H1 (cell line): ENCODE data around the gene LYSET. TPM values are rescaled to one million over a fixed set of nuclear protein-coding genes. Genes with fewer than 3 reads are reported as not detected.

Experiments
- CTCF ChIA-PET: fragments of 300-600 bp; sonication (Branson Sonifier 250); formaldehyde crosslinking; loops from one replicate; lab custom pipeline; 2021; ENCODE audit not compliant: partially characterized antibody; lab: Charles Lee
- POLR2A ChIA-PET: fragments of 300-600 bp; sonication (Branson Sonifier 250); formaldehyde crosslinking; loops from one replicate; lab custom pipeline; 2021; ENCODE audit warnings: inconsistent platforms; ENCODE audit not compliant: partially characterized antibody; lab: Charles Lee
- DNase-seq, 2 experiments: peaks; one replicate each; pipeline versions ENCODE4 v3.0.0 to v3.0.0-alpha.2; 2010 to 2022; ENCODE audit warnings: low spot score in 2 of 2, low read depth in 1 of 2, mixed read lengths in 1 of 2
- FAIRE-seq: peaks from 2 replicates; lab custom pipeline; 2011; peaks lifted over from hg19 to GRCh38; lab: Jason Lieb, UNC
- H2AFZ ChIP-seq: 2 replicates; pipeline ENCODE4 v1.8.1; 2012; ENCODE audit warnings: low read length, inconsistent platforms
- H2AK5ac ChIP-seq: 2 replicates; pipeline ENCODE4 v1.6.1; 2013; ENCODE audit warnings: low read depth, low read length
- H2BK120ac ChIP-seq: replicated peaks from 2 replicates; pipeline ENCODE3; 2013; ENCODE audit warnings: low read depth, low read length, inconsistent platforms
- H2BK12ac ChIP-seq: 2 replicates; pipeline ENCODE4 v1.6.1; 2013; ENCODE audit warnings: low read depth, low read length
- H2BK15ac ChIP-seq: 2 replicates; pipeline ENCODE4 v1.6.1; 2013; ENCODE audit warnings: low read length
- H2BK20ac ChIP-seq: 2 replicates; pipeline ENCODE4 v1.6.1; 2013; ENCODE audit warnings: low read length
- H2BK5ac ChIP-seq: 2 replicates; pipeline ENCODE4 v1.6.1; 2013; ENCODE audit warnings: low read depth, low read length
- H3K14ac ChIP-seq: 2 replicates; pipeline ENCODE4 v1.6.1; 2013; ENCODE audit warnings: inconsistent platforms; ENCODE audit not compliant: insufficient read length
- H3K18ac ChIP-seq: 2 replicates; pipeline ENCODE4 v1.6.1; 2013; ENCODE audit warnings: low read length; ENCODE audit errors: extremely low read depth
- H3K23ac ChIP-seq: 2 replicates; pipeline ENCODE4 v1.6.1; 2013; ENCODE audit warnings: inconsistent platforms; ENCODE audit not compliant: insufficient read length
- H3K23me2 ChIP-seq: 2 replicates; pipeline ENCODE4 v1.6.1; 2013; ENCODE audit warnings: low read depth, low read length
- H3K27ac ChIP-seq: 2 replicates; pipeline ENCODE4 v1.6.1; 2011; ENCODE audit warnings: low read depth, low read length, inconsistent platforms
- H3K27me3 ChIP-seq, 4 experiments: replicated peaks in 1 of 4; 1 replicate in 1 of 4; 2 replicates in 3 of 4; pipeline versions ENCODE4 v1.6.1 to v1.8.1; 2011 to 2013; ENCODE audit warnings: low read length in 3 of 4, mild to moderate bottlenecking in 3 of 4, inconsistent platforms in 2 of 4, mixed read lengths in 2 of 4, moderate library complexity in 1 of 4; ENCODE audit not compliant: control insufficient read depth in 3 of 4, insufficient read depth in 3 of 4; ENCODE audit errors: extremely low read depth in 1 of 4
- H3K36me3 ChIP-seq, 4 experiments: 2 replicates each; pipeline versions ENCODE4 v1.6.1 to v1.8.1; 2011 to 2013; ENCODE audit warnings: mild to moderate bottlenecking in 4 of 4, low read length in 3 of 4, moderate library complexity in 2 of 4, control low read depth in 1 of 4, inconsistent platforms in 1 of 4; ENCODE audit not compliant: insufficient read depth in 4 of 4, control insufficient read depth in 2 of 4
- H3K4ac ChIP-seq: replicated peaks from 2 replicates; pipeline ENCODE3; 2013; ENCODE audit warnings: low read length, low read depth, mixed read lengths, inconsistent platforms; ENCODE audit not compliant: insufficient read length
- H3K4me1 ChIP-seq, 4 experiments: replicated peaks in 1 of 4; 1 replicate in 1 of 4; 2 replicates in 3 of 4; pipeline versions ENCODE4 v1.6.1 to v1.8.1; 2011 to 2013; ENCODE audit warnings: low read length in 3 of 4, inconsistent platforms in 2 of 4, mixed read lengths in 1 of 4; ENCODE audit not compliant: insufficient read depth in 4 of 4, control insufficient read depth in 3 of 4
- H3K4me2 ChIP-seq, 2 experiments: 2 replicates each; pipeline versions ENCODE4 v1.6.1 to v1.8.1; 2011 to 2013; ENCODE audit warnings: low read depth in 2 of 2, low read length in 2 of 2, control low read depth in 1 of 2, inconsistent platforms in 1 of 2, mild to moderate bottlenecking in 1 of 2; ENCODE audit not compliant: insufficient read depth in 1 of 2
- H3K4me3 ChIP-seq, 4 experiments: fragments of 200-600, 300-600 bp in 1 of 4; sonication (generic), shearing (Covaris generic), sonication (Bioruptor Twin) in 1 of 4; 2 replicates each; pipeline versions ENCODE4 v1.5.1 to v1.8.1; 2011 to 2016; ENCODE audit warnings: low read length in 4 of 4, low read depth in 3 of 4, control low read depth in 2 of 4, inconsistent platforms in 2 of 4, mild to moderate bottlenecking in 2 of 4, mixed read lengths in 1 of 4, moderate library complexity in 1 of 4; ENCODE audit not compliant: insufficient read depth in 2 of 4; ENCODE audit errors: extremely low read depth in 1 of 4
- H3K56ac ChIP-seq: replicated peaks from 2 replicates; pipeline ENCODE3; 2013; ENCODE audit warnings: low read depth, mild to moderate bottlenecking, mixed read lengths, low read length, inconsistent platforms; ENCODE audit not compliant: insufficient read length
- H3K79me1 ChIP-seq: 2 replicates; pipeline ENCODE4 v1.6.1; 2013; ENCODE audit warnings: low read depth, low read length, control low read depth
- H3K79me2 ChIP-seq, 2 experiments: 2 replicates each; pipeline versions ENCODE4 v1.6.1 to v1.8.1; 2012 to 2013; ENCODE audit warnings: low read length in 2 of 2, mild to moderate bottlenecking in 2 of 2, inconsistent platforms in 1 of 2; ENCODE audit not compliant: insufficient read depth in 2 of 2, control insufficient read depth in 1 of 2
- H3K9ac ChIP-seq, 4 experiments: replicated peaks in 1 of 4; 1 replicate in 1 of 4; 2 replicates in 3 of 4; pipeline versions ENCODE4 v1.6.1 to v1.8.1; 2011 to 2013; ENCODE audit warnings: low read depth in 3 of 4, low read length in 3 of 4, control low read depth in 2 of 4, mild to moderate bottlenecking in 2 of 4, moderate library complexity in 2 of 4, inconsistent platforms in 1 of 4; ENCODE audit errors: extremely low read depth in 1 of 4
- H3K9me3 ChIP-seq, 2 experiments: 2 replicates each; pipeline versions ENCODE4 v1.6.1 to v1.8.1; 2012 to 2013; ENCODE audit warnings: mild to moderate bottlenecking in 2 of 2, moderate library complexity in 2 of 2, control low read depth in 1 of 2, inconsistent platforms in 1 of 2, low read depth in 1 of 2, low read length in 1 of 2, mixed read lengths in 1 of 2; ENCODE audit not compliant: insufficient read depth in 2 of 2
- H4K20me1 ChIP-seq, 2 experiments: replicated peaks in 1 of 2; 2 replicates each; pipeline versions ENCODE3 to v1.8.1; 2011 to 2013; ENCODE audit warnings: inconsistent platforms in 2 of 2, low read length in 2 of 2, mild to moderate bottlenecking in 1 of 2; ENCODE audit not compliant: insufficient read depth in 2 of 2, control insufficient read depth in 1 of 2
- H4K5ac ChIP-seq: 2 replicates; pipeline ENCODE4 v1.6.1; 2013; ENCODE audit warnings: low read length, low read depth, mixed read lengths, inconsistent platforms; ENCODE audit not compliant: insufficient read length
- H4K8ac ChIP-seq: 2 replicates; pipeline ENCODE4 v1.8.0; 2013; ENCODE audit warnings: mild to moderate bottlenecking, moderate library complexity, low read length, inconsistent platforms; ENCODE audit not compliant: insufficient read depth; ENCODE audit errors: extremely low read depth
- H4K91ac ChIP-seq: replicated peaks from 2 replicates; pipeline ENCODE3; 2013; ENCODE audit warnings: low read length, mixed read lengths, inconsistent platforms; ENCODE audit not compliant: insufficient read length
- ASH2L ChIP-seq: fragments of 200-600, 300-600 bp; sonication (generic); IDR thresholded peaks from one replicate; pipeline ENCODE4 v1.7.1; 2017; ENCODE audit warnings: low read length
- BACH1 ChIP-seq: IDR thresholded peaks from 2 replicates; pipeline ENCODE4 v1.6.1; 2012; ENCODE audit warnings: low read length, improper control_type of control experiment
- CREB1 ChIP-seq: IDR thresholded peaks from 2 replicates; pipeline ENCODE4 v1.6.1; 2012; ENCODE audit warnings: inconsistent platforms
- EGR1 ChIP-seq: IDR thresholded peaks from 2 replicates; pipeline ENCODE4 v1.6.1; 2011; ENCODE audit warnings: low read depth, low read length, borderline replicate concordance
- GABPA ChIP-seq: IDR thresholded peaks from 2 replicates; pipeline ENCODE4 v1.6.1; 2011; ENCODE audit warnings: mild to moderate bottlenecking, low read length, moderate library complexity, borderline replicate concordance; ENCODE audit not compliant: insufficient read depth
- JUND ChIP-seq: IDR thresholded peaks from 2 replicates; pipeline ENCODE4 v1.6.1; 2011; ENCODE audit warnings: mild to moderate bottlenecking, improper control_type of control experiment, low read length
- KDM1A ChIP-seq: fragments of 200-600, 300-600 bp; sonication (generic); IDR thresholded peaks from 2 replicates; pipeline ENCODE4 v1.7.1; 2016; ENCODE audit warnings: mild to moderate bottlenecking, low read length, borderline replicate concordance
- MAFK ChIP-seq: IDR thresholded peaks from 2 replicates; pipeline ENCODE4 v1.6.1; 2012; ENCODE audit warnings: low read depth, mild to moderate bottlenecking, improper control_type of control experiment, low read length
- MAX ChIP-seq: IDR thresholded peaks from 2 replicates; pipeline ENCODE4 v1.6.1; 2012; ENCODE audit warnings: inconsistent platforms
- NANOG ChIP-seq: IDR thresholded peaks from 2 replicates; pipeline ENCODE4 v1.6.1; 2011; ENCODE audit warnings: low read length, low read depth, mild to moderate bottlenecking, inconsistent platforms; ENCODE audit not compliant: insufficient read depth, poor library complexity, severe bottlenecking
- POLR2AphosphoS5 ChIP-seq: IDR thresholded peaks from 2 replicates; pipeline ENCODE4 v1.6.1; 2011; ENCODE audit warnings: low read depth, low read length
- SIN3A ChIP-seq, 2 experiments: IDR thresholded peaks in 1 of 2; conservative IDR thresholded peaks in 1 of 2; 2 replicates each; pipeline ENCODE4 v1.6.1; 2011 to 2012; ENCODE audit warnings: low read length in 2 of 2, improper control_type of control experiment in 1 of 2, low read depth in 1 of 2, mild to moderate bottlenecking in 1 of 2
- SIX5 ChIP-seq: IDR thresholded peaks from 2 replicates; pipeline ENCODE4 v1.6.1; 2011; ENCODE audit warnings: mild to moderate bottlenecking, low read depth, low read length
- SRF ChIP-seq: IDR thresholded peaks from 2 replicates; pipeline ENCODE4 v1.6.1; 2011; ENCODE audit warnings: mild to moderate bottlenecking, low read depth, low read length, moderate library complexity
- SUZ12 ChIP-seq: fragments of 200-600 bp; sonication (generic); IDR thresholded peaks from 2 replicates; pipeline ENCODE4 v1.6.1; 2012; ENCODE audit warnings: mild to moderate bottlenecking, inconsistent platforms, low read length, moderate library complexity, mixed read lengths
- ZNF274 ChIP-seq: IDR thresholded peaks from 2 replicates; pipeline ENCODE4 v1.7.0; 2012; ENCODE audit warnings: low read length, borderline replicate concordance; ENCODE audit errors: extremely low read depth
- WGBS, 2 experiments: shearing (Covaris generic) in 1 of 2; methylation state at CpG; one replicate each; pipeline versions ENCODE4 v1.1.6 to v1.1.7; 2013 to 2015; ENCODE audit warnings: low lambda C conversion rate in 2 of 2, mixed read lengths in 2 of 2, inconsistent platforms in 1 of 2, low coverage in 1 of 2, missing lambda C conversion rate in 1 of 2; ENCODE audit not compliant: insufficient replicate concordance in 2 of 2, insufficient coverage in 1 of 2, insufficient read length in 1 of 2; ENCODE audit errors: extremely low coverage in 1 of 2, missing lambda C conversion rate in 1 of 2; 5-methylcytosine and 5-hydroxymethylcytosine counted together
- polyA plus RNA-seq, 7 experiments: library from polyadenylated mRNA; depleted of rRNA in 3 of 7; stranded (reverse) in 5 of 7; unstranded in 2 of 7; fragments of >200 nt in 5 of 7; fragments of 200-250 nt in 2 of 7; gene quantifications; 1 replicate in 5 of 7; 2 replicates in 1 of 7; 4 replicates in 1 of 7; pipeline versions ENCODE4 v1.2.1 to v1.2.3, GENCODE V29; 2011 to 2013; ENCODE audit warnings: missing spikeins in 2 of 7, mixed read lengths in 2 of 7
- total RNA-seq: library from RNA; stranded (reverse); fragmentation: NEBNext Ultra II Directional; extraction: Animal tissue kit (Norgen Biotek cat#: 25700); gene quantifications from 2 replicates; pipeline ENCODE4 v1.2.1, GENCODE V29; 2021

Gene LYSET
- total and polyA plus RNA-seq, 2 of the 8 experiments (the other 6 are each of a cell fraction or from before 2014, with no cell fraction given) = 26.2 to 26.9 TPM

GRCh38 chr14:93163564-93163963 lies 21.6 kb upstream of the LYSET start:
- Histone ChIP-seq H2BK12ac (no peak overlapping the region), H3K4me3 (no peak overlapping the region), H2BK20ac (no peak overlapping the region), H4K20me1 (peaks cover 0 to 1% of the 10 kb centered on the region in 2 experiments), H3K9ac (no peak overlapping the region), H3K23ac (no peak overlapping the region), H4K8ac (no peak overlapping the region), H3K4me2 (no peak overlapping the region), H2BK15ac (no peak overlapping the region), H3K4me1 (no peaks in the 10 kb centered on the region; a peak in 2 of 7 replicates), H3K18ac (no peak overlapping the region), H3K23me2 (no peaks in the 10 kb centered on the region), H3K79me1 (no peaks in the 10 kb centered on the region), H2AK5ac (no peak overlapping the region), H3K27ac (no peak overlapping the region), H3K36me3 (no peaks in the 10 kb centered on the region), H4K5ac (no peak overlapping the region), H3K14ac (no peak overlapping the region), H2AFZ (no peak overlapping the region), H3K56ac (no peak overlapping the region), H2BK120ac (no peak overlapping the region), H3K4ac (no peak overlapping the region), H3K9me3 (no peaks in the 10 kb centered on the region), H2BK5ac (no peak overlapping the region), H4K91ac (no peak overlapping the region), H3K79me2 (no peaks in the 10 kb centered on the region), H3K27me3 (no peaks in the 10 kb centered on the region)
- no peak for FAIRE-seq
- POLR2A ChIA-PET = no interaction called here
- CTCF ChIA-PET = interaction anchor here (0.6 to 1.4 kb wide), 7 partner anchors 11 to 219 kb away, joined by 3 to 7 read pairs (median 3); no protein-coding TSS in a partner anchor
- no peak for DNase-seq
- 84% methylated on average over 5 of the region's 5 CpGs; no CpG with 5 or more reads in 1 of the 2 experiments for WGBS, 2 experiments
- no peak for TF ChIP-seq SIX5
- TF ChIP-seq EGR1 = no peak
- TF ChIP-seq CREB1 = no peak
- no peak for TF ChIP-seq ASH2L
- no peak for TF ChIP-seq ZNF274
- no peak for TF ChIP-seq SUZ12
- no peak for TF ChIP-seq SRF
- TF ChIP-seq KDM1A = no peak
- no peak for TF ChIP-seq BACH1
- TF ChIP-seq NANOG = no peak
- TF ChIP-seq MAX = no peak
- TF ChIP-seq GABPA = no peak
- no peak for TF ChIP-seq JUND
- TF ChIP-seq MAFK = no peak
- no peak for TF ChIP-seq POLR2AphosphoS5
- TF ChIP-seq SIN3A (conservative IDR thresholded peaks at IDR 0.05 in 1 of 2, IDR thresholded peaks at IDR 0.05 in 1 of 2; ENCODE audit: low read depth in 1 of 2, low read length in 2 of 2) = no peak
